H1 (cell line): Measurements from ENCODE around the gene SOX13. TPM values are rescaled to one million over a fixed set of nuclear protein-coding genes. Genes with fewer than 3 reads are reported as not detected.

ENCODE experiments used
- CTCF ChIA-PET: fragments of 300-600 bp; sonication (Branson Sonifier 250); formaldehyde crosslinking; loops from one replicate; lab custom pipeline; 2021; ENCODE audit not compliant: partially characterized antibody; lab: Charles Lee
- POLR2A ChIA-PET: fragments of 300-600 bp; sonication (Branson Sonifier 250); formaldehyde crosslinking; loops from one replicate; lab custom pipeline; 2021; ENCODE audit warnings: inconsistent platforms; ENCODE audit not compliant: partially characterized antibody; lab: Charles Lee
- DNase-seq, 2 experiments: peaks; one replicate each; pipeline versions ENCODE4 v3.0.0 to v3.0.0-alpha.2; 2010 to 2022; ENCODE audit warnings: low spot score in 2 of 2, low read depth in 1 of 2, mixed read lengths in 1 of 2
- FAIRE-seq: peaks from 2 replicates; lab custom pipeline; 2011; peaks lifted over from hg19 to GRCh38; lab: Jason Lieb, UNC
- H2AFZ ChIP-seq: 2 replicates; pipeline ENCODE4 v1.8.1; 2012; ENCODE audit warnings: low read length, inconsistent platforms
- H2AK5ac ChIP-seq: 2 replicates; pipeline ENCODE4 v1.6.1; 2013; ENCODE audit warnings: low read depth, low read length
- H2BK120ac ChIP-seq: replicated peaks from 2 replicates; pipeline ENCODE3; 2013; ENCODE audit warnings: low read depth, low read length, inconsistent platforms
- H2BK12ac ChIP-seq: 2 replicates; pipeline ENCODE4 v1.6.1; 2013; ENCODE audit warnings: low read depth, low read length
- H2BK15ac ChIP-seq: 2 replicates; pipeline ENCODE4 v1.6.1; 2013; ENCODE audit warnings: low read length
- H2BK20ac ChIP-seq: 2 replicates; pipeline ENCODE4 v1.6.1; 2013; ENCODE audit warnings: low read length
- H2BK5ac ChIP-seq: 2 replicates; pipeline ENCODE4 v1.6.1; 2013; ENCODE audit warnings: low read depth, low read length
- H3K14ac ChIP-seq: 2 replicates; pipeline ENCODE4 v1.6.1; 2013; ENCODE audit warnings: inconsistent platforms; ENCODE audit not compliant: insufficient read length
- H3K18ac ChIP-seq: 2 replicates; pipeline ENCODE4 v1.6.1; 2013; ENCODE audit warnings: low read length; ENCODE audit errors: extremely low read depth
- H3K23ac ChIP-seq: 2 replicates; pipeline ENCODE4 v1.6.1; 2013; ENCODE audit warnings: inconsistent platforms; ENCODE audit not compliant: insufficient read length
- H3K23me2 ChIP-seq: 2 replicates; pipeline ENCODE4 v1.6.1; 2013; ENCODE audit warnings: low read depth, low read length
- H3K27ac ChIP-seq: 2 replicates; pipeline ENCODE4 v1.6.1; 2011; ENCODE audit warnings: low read depth, low read length, inconsistent platforms
- H3K27me3 ChIP-seq, 4 experiments: replicated peaks in 1 of 4; 1 replicate in 1 of 4; 2 replicates in 3 of 4; pipeline versions ENCODE4 v1.6.1 to v1.8.1; 2011 to 2013; ENCODE audit warnings: low read length in 3 of 4, mild to moderate bottlenecking in 3 of 4, inconsistent platforms in 2 of 4, mixed read lengths in 2 of 4, moderate library complexity in 1 of 4; ENCODE audit not compliant: control insufficient read depth in 3 of 4, insufficient read depth in 3 of 4; ENCODE audit errors: extremely low read depth in 1 of 4
- H3K36me3 ChIP-seq, 4 experiments: 2 replicates each; pipeline versions ENCODE4 v1.6.1 to v1.8.1; 2011 to 2013; ENCODE audit warnings: mild to moderate bottlenecking in 4 of 4, low read length in 3 of 4, moderate library complexity in 2 of 4, control low read depth in 1 of 4, inconsistent platforms in 1 of 4; ENCODE audit not compliant: insufficient read depth in 4 of 4, control insufficient read depth in 2 of 4
- H3K4ac ChIP-seq: replicated peaks from 2 replicates; pipeline ENCODE3; 2013; ENCODE audit warnings: low read length, low read depth, mixed read lengths, inconsistent platforms; ENCODE audit not compliant: insufficient read length
- H3K4me1 ChIP-seq, 4 experiments: replicated peaks in 1 of 4; 1 replicate in 1 of 4; 2 replicates in 3 of 4; pipeline versions ENCODE4 v1.6.1 to v1.8.1; 2011 to 2013; ENCODE audit warnings: low read length in 3 of 4, inconsistent platforms in 2 of 4, mixed read lengths in 1 of 4; ENCODE audit not compliant: insufficient read depth in 4 of 4, control insufficient read depth in 3 of 4
- H3K4me2 ChIP-seq, 2 experiments: 2 replicates each; pipeline versions ENCODE4 v1.6.1 to v1.8.1; 2011 to 2013; ENCODE audit warnings: low read depth in 2 of 2, low read length in 2 of 2, control low read depth in 1 of 2, inconsistent platforms in 1 of 2, mild to moderate bottlenecking in 1 of 2; ENCODE audit not compliant: insufficient read depth in 1 of 2
- H3K4me3 ChIP-seq, 4 experiments: fragments of 200-600, 300-600 bp in 1 of 4; sonication (generic), shearing (Covaris generic), sonication (Bioruptor Twin) in 1 of 4; 2 replicates each; pipeline versions ENCODE4 v1.5.1 to v1.8.1; 2011 to 2016; ENCODE audit warnings: low read length in 4 of 4, low read depth in 3 of 4, control low read depth in 2 of 4, inconsistent platforms in 2 of 4, mild to moderate bottlenecking in 2 of 4, mixed read lengths in 1 of 4, moderate library complexity in 1 of 4; ENCODE audit not compliant: insufficient read depth in 2 of 4; ENCODE audit errors: extremely low read depth in 1 of 4
- H3K56ac ChIP-seq: replicated peaks from 2 replicates; pipeline ENCODE3; 2013; ENCODE audit warnings: low read depth, mild to moderate bottlenecking, mixed read lengths, low read length, inconsistent platforms; ENCODE audit not compliant: insufficient read length
- H3K79me1 ChIP-seq: 2 replicates; pipeline ENCODE4 v1.6.1; 2013; ENCODE audit warnings: low read depth, low read length, control low read depth
- H3K79me2 ChIP-seq, 2 experiments: 2 replicates each; pipeline versions ENCODE4 v1.6.1 to v1.8.1; 2012 to 2013; ENCODE audit warnings: low read length in 2 of 2, mild to moderate bottlenecking in 2 of 2, inconsistent platforms in 1 of 2; ENCODE audit not compliant: insufficient read depth in 2 of 2, control insufficient read depth in 1 of 2
- H3K9ac ChIP-seq, 4 experiments: replicated peaks in 1 of 4; 1 replicate in 1 of 4; 2 replicates in 3 of 4; pipeline versions ENCODE4 v1.6.1 to v1.8.1; 2011 to 2013; ENCODE audit warnings: low read depth in 3 of 4, low read length in 3 of 4, control low read depth in 2 of 4, mild to moderate bottlenecking in 2 of 4, moderate library complexity in 2 of 4, inconsistent platforms in 1 of 4; ENCODE audit errors: extremely low read depth in 1 of 4
- H3K9me3 ChIP-seq, 2 experiments: 2 replicates each; pipeline versions ENCODE4 v1.6.1 to v1.8.1; 2012 to 2013; ENCODE audit warnings: mild to moderate bottlenecking in 2 of 2, moderate library complexity in 2 of 2, control low read depth in 1 of 2, inconsistent platforms in 1 of 2, low read depth in 1 of 2, low read length in 1 of 2, mixed read lengths in 1 of 2; ENCODE audit not compliant: insufficient read depth in 2 of 2
- H4K20me1 ChIP-seq, 2 experiments: replicated peaks in 1 of 2; 2 replicates each; pipeline versions ENCODE3 to v1.8.1; 2011 to 2013; ENCODE audit warnings: inconsistent platforms in 2 of 2, low read length in 2 of 2, mild to moderate bottlenecking in 1 of 2; ENCODE audit not compliant: insufficient read depth in 2 of 2, control insufficient read depth in 1 of 2
- H4K5ac ChIP-seq: 2 replicates; pipeline ENCODE4 v1.6.1; 2013; ENCODE audit warnings: low read length, low read depth, mixed read lengths, inconsistent platforms; ENCODE audit not compliant: insufficient read length
- H4K8ac ChIP-seq: 2 replicates; pipeline ENCODE4 v1.8.0; 2013; ENCODE audit warnings: mild to moderate bottlenecking, moderate library complexity, low read length, inconsistent platforms; ENCODE audit not compliant: insufficient read depth; ENCODE audit errors: extremely low read depth
- H4K91ac ChIP-seq: replicated peaks from 2 replicates; pipeline ENCODE3; 2013; ENCODE audit warnings: low read length, mixed read lengths, inconsistent platforms; ENCODE audit not compliant: insufficient read length
- ASH2L ChIP-seq: fragments of 200-600, 300-600 bp; sonication (generic); IDR thresholded peaks from one replicate; pipeline ENCODE4 v1.7.1; 2017; ENCODE audit warnings: low read length
- ATF3 ChIP-seq: IDR thresholded peaks from 2 replicates; pipeline ENCODE4 v1.6.1; 2011; ENCODE audit warnings: low read depth, mild to moderate bottlenecking, low read length; ENCODE audit not compliant: insufficient read depth
- CHD2 ChIP-seq: IDR thresholded peaks from 2 replicates; pipeline ENCODE4 v1.6.1; 2012; ENCODE audit warnings: low read length, improper control_type of control experiment
- YY1 ChIP-seq: IDR thresholded peaks from 2 replicates; pipeline ENCODE4 v1.6.1; 2011; ENCODE audit warnings: low read depth, mild to moderate bottlenecking, low read length
- WGBS, 2 experiments: shearing (Covaris generic) in 1 of 2; methylation state at CpG; one replicate each; pipeline versions ENCODE4 v1.1.6 to v1.1.7; 2013 to 2015; ENCODE audit warnings: low lambda C conversion rate in 2 of 2, mixed read lengths in 2 of 2, inconsistent platforms in 1 of 2, low coverage in 1 of 2, missing lambda C conversion rate in 1 of 2; ENCODE audit not compliant: insufficient replicate concordance in 2 of 2, insufficient coverage in 1 of 2, insufficient read length in 1 of 2; ENCODE audit errors: extremely low coverage in 1 of 2, missing lambda C conversion rate in 1 of 2; 5-methylcytosine and 5-hydroxymethylcytosine counted together
- polyA plus RNA-seq, 7 experiments: library from polyadenylated mRNA; depleted of rRNA in 3 of 7; stranded (reverse) in 5 of 7; unstranded in 2 of 7; fragments of >200 nt in 5 of 7; fragments of 200-250 nt in 2 of 7; gene quantifications; 1 replicate in 5 of 7; 2 replicates in 1 of 7; 4 replicates in 1 of 7; pipeline versions ENCODE4 v1.2.1 to v1.2.3, GENCODE V29; 2011 to 2013; ENCODE audit warnings: missing spikeins in 2 of 7, mixed read lengths in 2 of 7
- total RNA-seq: library from RNA; stranded (reverse); fragmentation: NEBNext Ultra II Directional; extraction: Animal tissue kit (Norgen Biotek cat#: 25700); gene quantifications from 2 replicates; pipeline ENCODE4 v1.2.1, GENCODE V29; 2021

SOX13 gene
- total and polyA plus RNA-seq, 2 of the 8 experiments (the other 6 are each of a cell fraction or from before 2014, with no cell fraction given) = 113 to 173 TPM

- no peaks in the 10 kb centered on the region for H3K79me2 ChIP-seq
- no peaks in the 10 kb centered on the region for H3K79me1 ChIP-seq
- no peak overlapping the region for H3K56ac ChIP-seq
- no peaks in the 10 kb centered on the region for H3K23me2 ChIP-seq
- no peak overlapping the region for H2BK12ac ChIP-seq
- no peak overlapping the region for H2BK20ac ChIP-seq
- H3K9ac ChIP-seq = no peak overlapping the region
- no peak overlapping the region for H3K14ac ChIP-seq
- no peak overlapping the region for H2AFZ ChIP-seq
- ChIA-PET CTCF (interaction anchor here (3.1 kb wide), 1 partner anchor 78 kb away, joined by 8 read pairs; no protein-coding TSS in a partner anchor), POLR2A (no interaction called here)
- H3K4me1 ChIP-seq = no peaks in the 10 kb centered on the region
- no peak overlapping the region for H2AK5ac ChIP-seq
- no peaks in the 10 kb centered on the region for H4K20me1 ChIP-seq
- no peaks in the 10 kb centered on the region for H3K27me3 ChIP-seq
- no peak for FAIRE-seq
- WGBS, 2 experiments = 90% methylated on average over 5 of the region's 5 CpGs; no CpG with 5 or more reads in 1 of the 2 experiments
- no peaks in the 10 kb centered on the region for H3K9me3 ChIP-seq
- TF ChIP-seq YY1 (no peak), CHD2 (no peak), ATF3 (no peak), ASH2L (no peak)
- no peak for DNase-seq
- no peak overlapping the region for H2BK120ac ChIP-seq
- no peak overlapping the region for H2BK15ac ChIP-seq
- no peak overlapping the region for H3K18ac ChIP-seq
- no peak overlapping the region for H3K4me3 ChIP-seq
- no peak overlapping the region for H3K27ac ChIP-seq
- no peak overlapping the region for H3K4me2 ChIP-seq
- H4K91ac ChIP-seq = no peak overlapping the region
- no peak overlapping the region for H2BK5ac ChIP-seq
- no peak overlapping the region for H4K5ac ChIP-seq
- H3K23ac ChIP-seq = no peak overlapping the region
- H3K4ac ChIP-seq = no peak overlapping the region
- no peaks in the 10 kb centered on the region for H3K36me3 ChIP-seq
- no peak overlapping the region for H4K8ac ChIP-seq
These were observed 21.7 kb upstream of the SOX13 start for GRCh38 chr1:204051258-204051657.
